ENCODE data around the gene HSPBAP1. TPM values are rescaled to one million over a fixed set of nuclear protein-coding genes. Genes with fewer than 3 reads are reported as not detected.

The HSPBAP1 gene
- total RNA-seq, 1 donor, result 6.0 TPM

DNA sequence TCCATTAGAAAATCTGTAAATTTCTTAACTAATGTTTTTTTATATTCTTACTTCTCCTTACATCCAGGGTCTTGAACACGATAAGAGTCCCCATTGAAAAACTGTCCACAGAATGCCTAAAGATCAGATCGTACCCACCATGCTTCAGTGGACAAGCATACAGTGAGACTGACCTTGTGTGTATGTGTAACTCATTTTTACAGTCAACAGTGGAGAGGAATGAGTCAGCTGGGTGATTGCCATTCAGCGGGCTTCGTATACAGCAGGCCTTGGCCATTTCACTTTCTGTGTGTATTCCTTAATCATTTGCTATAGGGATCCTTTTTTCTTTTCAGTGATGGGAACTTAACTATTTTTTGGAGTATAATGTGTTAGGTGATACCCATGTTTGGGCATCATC is 102.4 kb downstream of the HSPBAP1 start:
- peak; percentile 74 for DNase-seq (ENCODE audit: low read depth)
- TF ChIP-seq, protein P1, sequence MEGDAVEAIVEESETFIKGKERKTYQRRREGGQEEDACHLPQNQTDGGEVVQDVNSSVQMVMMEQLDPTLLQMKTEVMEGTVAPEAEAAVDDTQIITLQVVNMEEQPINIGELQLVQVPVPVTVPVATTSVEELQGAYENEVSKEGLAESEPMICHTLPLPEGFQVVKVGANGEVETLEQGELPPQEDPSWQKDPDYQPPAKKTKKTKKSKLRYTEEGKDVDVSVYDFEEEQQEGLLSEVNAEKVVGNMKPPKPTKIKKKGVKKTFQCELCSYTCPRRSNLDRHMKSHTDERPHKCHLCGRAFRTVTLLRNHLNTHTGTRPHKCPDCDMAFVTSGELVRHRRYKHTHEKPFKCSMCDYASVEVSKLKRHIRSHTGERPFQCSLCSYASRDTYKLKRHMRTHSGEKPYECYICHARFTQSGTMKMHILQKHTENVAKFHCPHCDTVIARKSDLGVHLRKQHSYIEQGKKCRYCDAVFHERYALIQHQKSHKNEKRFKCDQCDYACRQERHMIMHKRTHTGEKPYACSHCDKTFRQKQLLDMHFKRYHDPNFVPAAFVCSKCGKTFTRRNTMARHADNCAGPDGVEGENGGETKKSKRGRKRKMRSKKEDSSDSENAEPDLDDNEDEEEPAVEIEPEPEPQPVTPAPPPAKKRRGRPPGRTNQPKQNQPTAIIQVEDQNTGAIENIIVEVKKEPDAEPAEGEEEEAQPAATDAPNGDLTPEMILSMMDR (IDR thresholded peaks at IDR 0.05; ENCODE audit: insufficient read depth, low read depth, low read length), result no peak

DNA sequence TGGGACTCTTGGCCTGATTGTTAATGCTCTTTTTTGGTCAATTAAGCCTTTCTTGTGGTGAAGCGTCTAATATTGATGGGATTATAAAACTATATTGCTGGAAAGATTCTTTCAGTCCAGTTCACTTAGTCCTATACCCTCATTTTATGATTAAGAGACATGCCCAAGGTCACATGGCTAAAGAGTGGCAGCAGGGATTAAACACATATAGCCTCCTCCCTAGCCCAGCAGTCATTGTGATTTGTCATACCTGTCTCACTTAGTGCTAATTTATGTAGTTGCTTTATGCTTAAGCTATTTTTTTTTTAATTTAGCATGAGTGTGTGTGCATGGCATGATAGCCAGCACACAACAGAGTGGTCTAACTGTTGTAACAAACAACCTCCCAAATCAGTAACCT is 103.5 kb downstream of the HSPBAP1 start:
- no peak overlapping the region for H3K4me3 ChIP-seq (ENCODE audit: low read depth, low read length)
- TF ChIP-seq, protein P1 (IDR thresholded peaks at IDR 0.05; ENCODE audit: insufficient read depth, low read depth, low read length), result no peak
- DNase-seq (ENCODE audit: low read depth), result no peak

More for the DNA sequence above, 102.4 kb downstream of the HSPBAP1 start:
- H3K4me3 ChIP-seq (ENCODE audit: low read depth, low read length), result no peak overlapping the region

Other genes starting within 250 kb of the HSPBAP1 start
- gene PARP9, start 229.5 kb downstream of the HSPBAP1 start, total RNA-seq, result 21.3 and 34.5 TPM in 2 replicates
- 25.1 and 36.7 TPM in 2 replicates for gene DTX3L, start 229.5 kb downstream of the HSPBAP1 start, total RNA-seq
- gene PARP15, start 216.2 kb downstream of the HSPBAP1 start, total RNA-seq, result under 0.01 TPM in 2 replicates
- 60.9 and 91.1 TPM in 2 replicates for gene PARP14, start 113.0 kb downstream of the HSPBAP1 start, total RNA-seq
- gene SLC49A4, start 1.2 kb upstream of the HSPBAP1 start, total RNA-seq, result 27.1 and 40.2 TPM in 2 replicates
- gene SEMA5B, start 233.9 kb upstream of the HSPBAP1 start, total RNA-seq, result not detected in 2 replicates